Measurements from ENCODE around the gene PGAP1. TPM values are rescaled to one million over a fixed set of nuclear protein-coding genes. Genes with fewer than 3 reads are reported as not detected.

PGAP1 gene
- total and polyA plus RNA-seq, 9 of the 15 experiments (the other 6 are each of a cell fraction or from before 2014, with no cell fraction given) = 0.08 to 0.73 (median 0.52) TPM

DNA sequence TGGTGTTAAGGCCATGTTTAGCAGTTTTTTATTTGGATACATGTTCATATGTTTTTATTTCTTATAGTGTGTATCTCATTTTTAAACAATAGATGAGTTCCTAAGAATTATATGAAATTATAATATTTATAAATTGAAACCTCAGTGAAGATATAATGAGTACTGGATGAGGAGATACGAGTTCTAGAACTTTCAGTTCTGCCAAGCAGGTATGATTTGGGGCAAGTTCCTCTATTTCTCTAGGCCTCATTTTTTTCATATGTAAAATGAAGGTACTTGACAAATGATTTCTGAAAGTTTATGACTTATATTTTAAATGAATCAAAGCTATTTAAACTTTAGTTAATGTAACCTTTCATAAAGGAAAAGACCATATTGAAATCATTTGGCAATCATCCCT lies 8.2 kb upstream of the PGAP1 start:
- H3K4me3 ChIP-seq = no peak overlapping the region
- no peaks in the 10 kb centered on the region for H3K79me2 ChIP-seq (ENCODE audit: control insufficient read depth, insufficient read depth, low read length)
- in situ Hi-C loops (cut with MboI) = no loop called here
- no peaks in the 10 kb centered on the region for H3K27me3 ChIP-seq (ENCODE audit: control insufficient read depth in 2 of 2, insufficient read depth in 2 of 2, low read length in 2 of 2)
- no peak overlapping the region for H3K4me2 ChIP-seq (ENCODE audit: insufficient read depth, low read length)
- no peak overlapping the region for H2AFZ ChIP-seq (ENCODE audit: low read depth, low read length)
- ChIA-PET POLR2A (no interaction called here), CTCF (ENCODE audit: low intra/inter-chr PET ratio) (no interaction called here)
- WGBS (ENCODE audit: insufficient coverage, low coverage, missing lambda C conversion rate) = 0% methylated on average over 1 of the region's 1 CpG
- TF ChIP-seq NELFE (IDR thresholded peaks at IDR 0.05; ENCODE audit: insufficient read depth, insufficient read length) = no peak
- TF ChIP-seq, protein P1, sequence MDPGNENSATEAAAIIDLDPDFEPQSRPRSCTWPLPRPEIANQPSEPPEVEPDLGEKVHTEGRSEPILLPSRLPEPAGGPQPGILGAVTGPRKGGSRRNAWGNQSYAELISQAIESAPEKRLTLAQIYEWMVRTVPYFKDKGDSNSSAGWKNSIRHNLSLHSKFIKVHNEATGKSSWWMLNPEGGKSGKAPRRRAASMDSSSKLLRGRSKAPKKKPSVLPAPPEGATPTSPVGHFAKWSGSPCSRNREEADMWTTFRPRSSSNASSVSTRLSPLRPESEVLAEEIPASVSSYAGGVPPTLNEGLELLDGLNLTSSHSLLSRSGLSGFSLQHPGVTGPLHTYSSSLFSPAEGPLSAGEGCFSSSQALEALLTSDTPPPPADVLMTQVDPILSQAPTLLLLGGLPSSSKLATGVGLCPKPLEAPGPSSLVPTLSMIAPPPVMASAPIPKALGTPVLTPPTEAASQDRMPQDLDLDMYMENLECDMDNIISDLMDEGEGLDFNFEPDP (CRISPR knock-in tag; IDR thresholded peaks at IDR 0.05) = no peak
- no peak for TF ChIP-seq ARID2 (IDR thresholded peaks at IDR 0.05)
- TF ChIP-seq SMARCB1 (IDR thresholded peaks at IDR 0.05; ENCODE audit: insufficient read length, low read depth) = no peak
- TF ChIP-seq RNF2 (IDR thresholded peaks at IDR 0.05) = no peak
- TF ChIP-seq KLF10 (CRISPR knock-in tag; IDR thresholded peaks at IDR 0.05) = no peak
- TF ChIP-seq ZNF384 (IDR thresholded peaks at IDR 0.05; ENCODE audit: low read depth, low read length) = no peak
- TF ChIP-seq ELF4 (CRISPR knock-in tag; IDR thresholded peaks at IDR 0.05) = no peak
- no peak for TF ChIP-seq RBM17 (IDR thresholded peaks at IDR 0.05; ENCODE audit: borderline replicate concordance, low read depth, low read length)
- no peak for TF ChIP-seq L3MBTL2 (IDR thresholded peaks at IDR 0.05)
- ATAC-seq (no peak), FAIRE-seq (no peak), DNase-seq (ENCODE audit: extremely low read depth in 1 of 4, low spot score in 3 of 4) (no peak)
- H3K4me1 ChIP-seq (replicated peaks in 1 of 2; ENCODE audit: control insufficient read depth in 2 of 2, insufficient read depth in 2 of 2, low read length in 2 of 2) = no peaks in the 10 kb centered on the region
- H4K20me1 ChIP-seq (replicated peaks; ENCODE audit: control insufficient read depth, insufficient read depth, low read length) = no peaks in the 10 kb centered on the region
- intact Hi-C loops (cut with micrococcal nuclease) = no loop called here
- H3K27ac ChIP-seq (ENCODE audit: extremely low read depth, low read depth, low read length) = no peak overlapping the region
- BruUV-seq (replicated peaks) = no TSS peak
- no peaks in the 10 kb centered on the region for H3K36me3 ChIP-seq (ENCODE audit: control insufficient read depth, insufficient read depth, low read length)
- no peak overlapping the region for H3K9ac ChIP-seq (ENCODE audit: insufficient read depth in 1 of 2, low read depth in 2 of 2, low read length in 2 of 2)
- no peaks in the 10 kb centered on the region for H3K9me3 ChIP-seq (replicated peaks; ENCODE audit: control insufficient read depth, insufficient read depth, low read depth, low read length)
- H3K9me1 ChIP-seq (ENCODE audit: control insufficient read depth, insufficient read depth, low read length) = no peaks in the 10 kb centered on the region
